Activated T-cell treated with anti-CD3 and anti-CD28 coated beads, Interleukin-2, amount 50 U/mL, for 48 hours (primary cell): ENCODE results near the gene IQCH.

Source experiments
- DNase-seq, 2 experiments: peaks; one replicate each; pipeline ENCODE4 v3.0.0-alpha.2; 2020

Gene IQCH

GRCh38 chr15:67254238-67255175 lies at the start of gene IQCH, which contains the start of gene AAGAB:
Gene IQCH (plus strand): TSS chr15:67254786. CDS start chr15:67254897, 111 bp downstream.
Gene AAGAB (minus strand): TSS chr15:67254661. CDS start chr15:67254631, 30 bp downstream.
- peak; percentile 99 to 100 for DNase-seq

GRCh38 chr15:67207555-67208207 lies 46.9 kb upstream of the IQCH start:
- DNase-seq: no peak

GRCh38 chr15:67208396-67208795 lies 46.2 kb upstream of the IQCH start:
- no peak for DNase-seq

GRCh38 chr15:67210555-67211168 lies 43.9 kb upstream of the IQCH start:
- DNase-seq: no peak

GRCh38 chr15:67212684-67213367 lies 41.8 kb upstream of the IQCH start:
- DNase-seq: no peak

- DNase-seq: no peak
Measured at GRCh38 chr15:67215102-67215501, 39.5 kb upstream of the IQCH start.

- DNase-seq: no peak
Measured at GRCh38 chr15:67216859-67217258, 37.7 kb upstream of the IQCH start.

- no peak for DNase-seq
Measured at GRCh38 chr15:67218428-67218827, 36.2 kb upstream of the IQCH start.

- no peak for DNase-seq
Measured at GRCh38 chr15:67219288-67219687, 35.3 kb upstream of the IQCH start.

- DNase-seq: no peak
Measured at GRCh38 chr15:67224889-67225288, 29.7 kb upstream of the IQCH start.

GRCh38 chr15:67225336-67225735 lies 29.2 kb upstream of the IQCH start:
- DNase-seq: no peak

GRCh38 chr15:67227431-67227830 lies 27.2 kb upstream of the IQCH start:
- no peak for DNase-seq

- DNase-seq: no peak
Measured at GRCh38 chr15:67227846-67228245, 26.7 kb upstream of the IQCH start.

- no peak for DNase-seq
Measured at GRCh38 chr15:67228286-67228685, 26.3 kb upstream of the IQCH start.

GRCh38 chr15:67230504-67230903 lies 24.1 kb upstream of the IQCH start:
- no peak for DNase-seq

- DNase-seq: no peak
Measured at GRCh38 chr15:67232591-67232990, 22.0 kb upstream of the IQCH start.

- no peak for DNase-seq
Measured at GRCh38 chr15:67240235-67241131, 14.1 kb upstream of the IQCH start.

GRCh38 chr15:67241132-67241855 lies 13.3 kb upstream of the IQCH start:
- peak; percentile 61 to 64 for DNase-seq

- DNase-seq: no peak
Measured at GRCh38 chr15:67242708-67243111, 11.9 kb upstream of the IQCH start.

- DNase-seq: no peak
Measured at GRCh38 chr15:67244971-67245478, 9.6 kb upstream of the IQCH start.

- peak; percentile 29 to 30 for DNase-seq
Measured at GRCh38 chr15:67246606-67247005, 8.0 kb upstream of the IQCH start.
